Measurements from ENCODE around the gene STX16.

- TF ChIP-seq CTCF (IDR thresholded peaks at IDR 0.05; ENCODE audit: low read length) (no peak), EZH2 (IDR thresholded peaks at IDR 0.05; ENCODE audit: borderline replicate concordance, low read length) (no peak)
These were observed 36.7 kb upstream of the STX16 start for GRCh38 chr20:58614366-58614765.
